HCT116 (cell line): ENCODE results near the gene MME. TPM values are rescaled to one million over a fixed set of nuclear protein-coding genes. Genes with fewer than 3 reads are reported as not detected.

ENCODE experiments used
- ATAC-seq: fragments of 200-7000 bp; cut with Tn5 transposase; 2 replicates; pipeline ENCODE4 v1.9.1; 2020; ENCODE audit warnings: mild to moderate bottlenecking, moderate library complexity
- BruUV-seq: library from RNA; stranded (reverse); fragments of 400-500 nt; replicated peaks from 2 replicates; lab custom pipeline; 2021; lab: Mats Ljungman, UMichigan
- CTCF ChIA-PET: fragments of 300-600 bp; sonication (Branson Sonifier 250); formaldehyde crosslinking; loops from one replicate; lab custom pipeline; 2021; ENCODE audit warnings: antibody characterized with exemption; lab: Charles Lee
- POLR2A ChIA-PET: fragments of 300-600, 350-600 bp; sonication (Branson Sonifier 250); formaldehyde crosslinking; loops from one replicate; lab custom pipeline; 2021; ENCODE audit warnings: antibody characterized with exemption; lab: Charles Lee
- RAD21 ChIA-PET, 2 experiments: fragments of 300-600 bp; sonication (Branson Sonifier 250); formaldehyde crosslinking; loops; one replicate each; lab custom pipeline; 2023; ENCODE audit warnings: low total read pairs in 2 of 2; ENCODE audit not compliant: uncharacterized antibody in 2 of 2, unreplicated experiment in 2 of 2, low non-redundant PET in 1 of 2; lab: Charles Lee
- DNase-seq: peaks from one replicate; pipeline ENCODE4 v3.0.0-alpha.2; 2010; ENCODE audit warnings: low read depth, low spot score
- H2AFZ ChIP-seq: fragments of 200-600 bp; shearing (Covaris generic), sonication (generic); 2 replicates; pipeline ENCODE4 v1.6.1; 2017; ENCODE audit warnings: low read depth, mixed run types, mixed read lengths, antibody characterized with exemption, low read length; ENCODE audit not compliant: poor library complexity, severe bottlenecking
- H3K27ac ChIP-seq: 2 replicates; pipeline ENCODE4 v1.5.1; 2012; ENCODE audit warnings: low read depth, low read length
- H3K27me3 ChIP-seq: fragments of 200-600 bp; sonication (generic); 2 replicates; pipeline ENCODE4 v1.6.1; 2016; ENCODE audit warnings: mixed run types, low read length, mixed read lengths; ENCODE audit not compliant: insufficient read depth
- H3K36me3 ChIP-seq, 2 experiments: fragments of 200-500 bp in 1 of 2; fragments of 200-600 bp in 1 of 2; sonication (Bioruptor generic) in 1 of 2; sonication (generic) in 1 of 2; 2 replicates each; pipeline versions ENCODE4 v1.5.1 to v1.6.1; 2014 to 2016; ENCODE audit warnings: low read length in 2 of 2, inconsistent platforms in 1 of 2, mixed read lengths in 1 of 2, mixed run types in 1 of 2; ENCODE audit not compliant: insufficient read depth in 2 of 2, control insufficient read depth in 1 of 2
- H3K4me1 ChIP-seq, 2 experiments: fragments of 200-600 bp in 1 of 2; sonication (generic) in 1 of 2; 2 replicates each; pipeline versions ENCODE4 v1.5.1 to v1.6.1; 2012 to 2017; ENCODE audit warnings: low read length in 2 of 2, inconsistent platforms in 1 of 2, mild to moderate bottlenecking in 1 of 2, mixed read lengths in 1 of 2, mixed run types in 1 of 2, moderate library complexity in 1 of 2; ENCODE audit not compliant: insufficient read depth in 2 of 2, control insufficient read depth in 1 of 2
- H3K4me2 ChIP-seq: fragments of 200-600 bp; sonication (generic); 2 replicates; pipeline ENCODE4 v1.6.1; 2017; ENCODE audit warnings: mixed run types, low read length, mixed read lengths
- H3K4me3 ChIP-seq, 2 experiments: fragments of 200-600 bp in 1 of 2; sonication (generic) in 1 of 2; replicated peaks in 1 of 2; 2 replicates each; pipeline ENCODE4 v1.5.1; 2011 to 2016; ENCODE audit warnings: low read length in 2 of 2, control low read depth in 1 of 2, low read depth in 1 of 2, mild to moderate bottlenecking in 1 of 2, mixed read lengths in 1 of 2, mixed run types in 1 of 2
- H3K79me2 ChIP-seq: fragments of 200-600 bp; sonication (generic); 2 replicates; pipeline ENCODE4 v1.6.1; 2017; ENCODE audit warnings: mild to moderate bottlenecking, mixed run types, low read length, moderate library complexity, mixed read lengths; ENCODE audit not compliant: insufficient read depth
- H3K9ac ChIP-seq: fragments of 200-600 bp; sonication (generic); 2 replicates; pipeline ENCODE4 v1.6.1; 2016; ENCODE audit warnings: low read length, mixed read lengths
- H3K9me2 ChIP-seq: fragments of 200-600 bp; sonication (generic), shearing (Covaris generic); 2 replicates; pipeline ENCODE4 v1.6.1; 2017; ENCODE audit warnings: mixed run types, mild to moderate bottlenecking, moderate library complexity; ENCODE audit not compliant: insufficient read depth
- H3K9me3 ChIP-seq, 2 experiments: fragments of 200-500 bp in 1 of 2; fragments of 200-600 bp in 1 of 2; sonication (Bioruptor generic) in 1 of 2; sonication (generic) in 1 of 2; 2 replicates each; pipeline ENCODE4 v1.6.1; 2014 to 2017; ENCODE audit warnings: low read length in 2 of 2, mixed read lengths in 2 of 2, inconsistent platforms in 1 of 2, low read depth in 1 of 2, mild to moderate bottlenecking in 1 of 2, mixed run types in 1 of 2, moderate library complexity in 1 of 2; ENCODE audit not compliant: control insufficient read depth in 1 of 2, insufficient read depth in 1 of 2
- H4K20me1 ChIP-seq: fragments of 200-600 bp; sonication (generic), shearing (Covaris generic); 2 replicates; pipeline ENCODE4 v1.6.1; 2017; ENCODE audit warnings: mixed run types, mild to moderate bottlenecking, moderate library complexity; ENCODE audit not compliant: insufficient read depth
- CBX3 ChIP-seq: IDR thresholded peaks from 2 replicates; pipeline ENCODE4 v1.6.1; 2012; ENCODE audit warnings: low read depth
- EGR1 ChIP-seq: IDR thresholded peaks from 2 replicates; pipeline ENCODE4 v1.6.1; 2012; ENCODE audit warnings: low read depth
- EZH2 ChIP-seq: fragments of 200-600 bp; sonication (generic); IDR thresholded peaks from 2 replicates; pipeline ENCODE4 v1.6.1; 2017; ENCODE audit warnings: antibody characterized with exemption, mixed run types
- POLR2A ChIP-seq: IDR thresholded peaks from 2 replicates; pipeline ENCODE4 v1.7.0; 2011; ENCODE audit warnings: borderline replicate concordance; ENCODE audit not compliant: insufficient read depth, insufficient read length; ENCODE audit errors: extremely low read depth
- SRF ChIP-seq: IDR thresholded peaks from 2 replicates; pipeline ENCODE4 v1.6.1; 2012; ENCODE audit warnings: low read depth
- TCF7L2 ChIP-seq: IDR thresholded peaks from 2 replicates; pipeline ENCODE4 v1.7.0; 2011; ENCODE audit warnings: borderline replicate concordance, inconsistent platforms; ENCODE audit not compliant: insufficient read depth, insufficient read length; ENCODE audit errors: extremely low read depth
- ZBTB33 ChIP-seq: IDR thresholded peaks from 2 replicates; pipeline ENCODE4 v1.6.1; 2011; ENCODE audit warnings: mild to moderate bottlenecking, low read length, moderate library complexity; ENCODE audit not compliant: insufficient replicate concordance; ENCODE audit errors: extremely low read depth
- ZNF274 ChIP-seq: fragments of 200-500 bp; sonication (Bioruptor generic); IDR thresholded peaks from 2 replicates; pipeline ENCODE4 v1.6.1; 2014; ENCODE audit warnings: mild to moderate bottlenecking, low read depth, low read length, inconsistent platforms
- intact Hi-C: fragments of 100-400 bp; cut with micrococcal nuclease; formaldehyde crosslinking; loops from 2 replicates; pipeline ENCODE4 v1.10.0; 2022
- total RNA-seq: library from RNA; stranded (reverse); gene quantifications from one replicate; pipeline ENCODE4 v1.2.1, GENCODE V29; 2021; ENCODE audit not compliant: unreplicated experiment

The MME gene
- total RNA-seq, 1 experiment from 2014 or later: 0.34 TPM

- intact Hi-C loops: no loop called here
- Histone ChIP-seq H4K20me1 (no peaks in the 10 kb centered on the region), H3K79me2 (no peaks in the 10 kb centered on the region), H3K9me3 (no peaks in the 10 kb centered on the region), H3K4me3 (no peak overlapping the region), H3K36me3 (no peaks in the 10 kb centered on the region), H3K4me1 (no peaks in the 10 kb centered on the region), H3K27ac (no peak overlapping the region), H3K9me2 (no peaks in the 10 kb centered on the region), H2AFZ (no peak overlapping the region), H3K4me2 (no peak overlapping the region), H3K27me3 (no peaks in the 10 kb centered on the region), H3K9ac (no peak overlapping the region)
- POLR2A ChIA-PET: no interaction called here
- TF ChIP-seq TCF7L2 (no peak), EZH2 (no peak), ZNF274 (no peak), POLR2A (no peak), ZBTB33 (no peak)
- CTCF ChIA-PET: no interaction called here
- RAD21 ChIA-PET: no interaction called here
- DNase-seq (no peak), ATAC-seq (no peak)
- no TSS peak for BruUV-seq
These were observed 89.1 kb downstream of the MME start for GRCh38 chr3:155169197-155169596.

GRCh38 chr3:155173771-155174170 lies 93.7 kb downstream of the MME start:
- no peaks in the 10 kb centered on the region for H3K27me3 ChIP-seq
- no peaks in the 10 kb centered on the region for H3K9me3 ChIP-seq
- H2AFZ ChIP-seq: no peak overlapping the region
- no peaks in the 10 kb centered on the region for H3K9me2 ChIP-seq
- H3K4me2 ChIP-seq: no peak overlapping the region
- no peak overlapping the region for H3K27ac ChIP-seq
- H3K79me2 ChIP-seq: no peaks in the 10 kb centered on the region
- ChIA-PET RAD21 (no interaction called here), CTCF (no interaction called here), POLR2A (no interaction called here)
- H4K20me1 ChIP-seq: no peaks in the 10 kb centered on the region
- no peaks in the 10 kb centered on the region for H3K4me1 ChIP-seq
- TF ChIP-seq POLR2A (no peak), SRF (no peak), EGR1 (no peak), CBX3 (no peak)
- H3K4me3 ChIP-seq: no peak overlapping the region
- no peak for DNase-seq
- H3K36me3 ChIP-seq: no peaks in the 10 kb centered on the region
- no peak overlapping the region for H3K9ac ChIP-seq
- ATAC-seq: no peak
- intact Hi-C loops: no loop called here
- no TSS peak for BruUV-seq
